ENCODE measurements around the gene CARMIL1.
A peak's percentile ranks its signal among the peaks of the same experiment; 100 is the strongest.

The CARMIL1 gene

GRCh38 chr6:25599516-25600085 is 320.4 kb downstream of the CARMIL1 start:
- no peak for TF ChIP-seq CTCF (conservative IDR thresholded peaks at IDR 0.05; ENCODE audit: low read length)
- H3K4me3 ChIP-seq (ENCODE audit: low read length), result no peak overlapping the region
- DNase-seq (ENCODE audit: low read depth), result no peak

GRCh38 chr6:25601800-25602673 is 322.9 kb downstream of the CARMIL1 start:
- DNase-seq (ENCODE audit: low read depth), result peak; percentile 67
- TF ChIP-seq CTCF (conservative IDR thresholded peaks at IDR 0.05; ENCODE audit: low read length), result peak; percentile 60
- no peak overlapping the region for H3K4me3 ChIP-seq (ENCODE audit: low read length)

GRCh38 chr6:25602674-25602982 is 323.5 kb downstream of the CARMIL1 start:
- no peak overlapping the region for H3K4me3 ChIP-seq (ENCODE audit: low read length)
- no peak for DNase-seq (ENCODE audit: low read depth)
- TF ChIP-seq CTCF (conservative IDR thresholded peaks at IDR 0.05; ENCODE audit: low read length), result no peak

GRCh38 chr6:25603251-25603650 is 324.1 kb downstream of the CARMIL1 start:
- no peak overlapping the region for H3K4me3 ChIP-seq (ENCODE audit: low read length)
- no peak for TF ChIP-seq CTCF (conservative IDR thresholded peaks at IDR 0.05; ENCODE audit: low read length)
- DNase-seq (ENCODE audit: low read depth), result no peak

- no peak for DNase-seq (ENCODE audit: low read depth)
- no peak overlapping the region for H3K4me3 ChIP-seq (ENCODE audit: low read length)
- no peak for TF ChIP-seq CTCF (conservative IDR thresholded peaks at IDR 0.05; ENCODE audit: low read length)
Measured at GRCh38 chr6:25606151-25606550, 327.0 kb downstream of the CARMIL1 start.

GRCh38 chr6:25608558-25609174 is 329.5 kb downstream of the CARMIL1 start:
- no peak for TF ChIP-seq CTCF (conservative IDR thresholded peaks at IDR 0.05; ENCODE audit: low read length)
- H3K4me3 ChIP-seq (ENCODE audit: low read length), result no peak overlapping the region
- DNase-seq (ENCODE audit: low read depth), result no peak

GRCh38 chr6:25612666-25613065 is 333.5 kb downstream of the CARMIL1 start:
- no peak for TF ChIP-seq CTCF (conservative IDR thresholded peaks at IDR 0.05; ENCODE audit: low read length)
- DNase-seq (ENCODE audit: low read depth), result no peak
- no peak overlapping the region for H3K4me3 ChIP-seq (ENCODE audit: low read length)
